HepG2 (cell line): ENCODE data around the gene RAB35. TPM values are rescaled to one million over a fixed set of nuclear protein-coding genes. Genes with fewer than 3 reads are reported as not detected.

ENCODE experiments used
- ATAC-seq: fragments of 200-7000 bp; cut with Tn5 transposase; 3 replicates; pipeline ENCODE4 v1.9.1; 2020; ENCODE audit warnings: mild to moderate bottlenecking, moderate library complexity
- BruUV-seq: library from RNA; stranded (reverse); fragments of 400-500 nt; replicated peaks from 2 replicates; lab custom pipeline; 2021; lab: Mats Ljungman, UMichigan
- CTCF ChIA-PET: fragments of 300-600 bp; formaldehyde crosslinking; extraction: SDS; loops from one replicate; lab custom pipeline; 2021; ENCODE audit warnings: low total read pairs, inconsistent platforms, low intra/inter-chr PET ratio; lab: Yijun Ruan, JAX
- POLR2A ChIA-PET: fragments of 350-600 bp; sonication (Branson Sonifier 250); formaldehyde crosslinking; loops from one replicate; lab custom pipeline; 2020; ENCODE audit warnings: antibody characterized with exemption, inconsistent platforms; lab: Yijun Ruan, JAX
- DNase-seq: peaks from one replicate; pipeline ENCODE4 v3.0.0-alpha.2; 2015; ENCODE audit warnings: low spot score
- FAIRE-seq: peaks from 3 replicates; lab custom pipeline; 2011; peaks lifted over from hg19 to GRCh38; lab: Jason Lieb, UNC
- H2AFZ ChIP-seq: one replicate; pipeline ENCODE4 v1.6.1; 2011; ENCODE audit warnings: low read length, inconsistent platforms
- H3K27ac ChIP-seq: fragments of 300-600 bp; 3 replicates; pipeline ENCODE4 v1.8.0; 2011; ENCODE audit warnings: mixed run types, mild to moderate bottlenecking, mixed read lengths, low read length, inconsistent platforms; ENCODE audit not compliant: insufficient read depth; ENCODE audit errors: extremely low read length
- H3K27me3 ChIP-seq, 2 experiments: fragments of 200-600 bp in 1 of 2; 2 replicates in 1 of 2; 3 replicates in 1 of 2; pipeline versions ENCODE4 v1.6.0 to v1.8.0; 2011; ENCODE audit warnings: low read length in 2 of 2, mild to moderate bottlenecking in 2 of 2, moderate library complexity in 2 of 2, inconsistent platforms in 1 of 2; ENCODE audit not compliant: insufficient read depth in 2 of 2, control insufficient read depth in 1 of 2
- H3K36me3 ChIP-seq, 2 experiments: fragments of 200-600 bp in 1 of 2; replicated peaks in 1 of 2; 2 replicates in 1 of 2; 3 replicates in 1 of 2; pipeline versions ENCODE4 v1.5.1 to v1.8.0; 2011; ENCODE audit warnings: low read length in 2 of 2, inconsistent platforms in 1 of 2; ENCODE audit not compliant: insufficient read depth in 2 of 2, control insufficient read depth in 1 of 2
- H3K4me1 ChIP-seq: 2 replicates; pipeline ENCODE4 v1.5.1; 2012; ENCODE audit warnings: low read length, inconsistent platforms; ENCODE audit not compliant: insufficient read depth
- H3K4me2 ChIP-seq: 2 replicates; pipeline ENCODE4 v1.6.0; 2011; ENCODE audit warnings: low read depth, low read length, inconsistent platforms
- H3K4me3 ChIP-seq, 3 experiments: fragments of 200-600 bp in 1 of 3; sonication (generic), shearing (Covaris generic) in 1 of 3; replicated peaks in 1 of 3; 2 replicates each; pipeline ENCODE4 v1.5.1; 2011 to 2016; ENCODE audit warnings: low read length in 3 of 3, inconsistent platforms in 2 of 3, low read depth in 2 of 3, mild to moderate bottlenecking in 2 of 3, control low read depth in 1 of 3, mixed read lengths in 1 of 3; ENCODE audit not compliant: insufficient read depth in 1 of 3
- H3K79me2 ChIP-seq: one replicate; pipeline ENCODE4 v1.6.1; 2011; ENCODE audit warnings: low read length, inconsistent platforms; ENCODE audit not compliant: insufficient read depth
- H3K9ac ChIP-seq: 2 replicates; pipeline ENCODE4 v1.6.0; 2011; ENCODE audit warnings: mild to moderate bottlenecking, low read depth, low read length, inconsistent platforms; ENCODE audit not compliant: insufficient read depth
- H3K9me3 ChIP-seq: 2 replicates; pipeline ENCODE4 v1.5.1; 2012; ENCODE audit warnings: mild to moderate bottlenecking, low read length
- H4K20me1 ChIP-seq: 2 replicates; pipeline ENCODE4 v1.6.0; 2011; ENCODE audit warnings: inconsistent platforms, mild to moderate bottlenecking, low read length, moderate library complexity; ENCODE audit not compliant: insufficient read depth
- HOXA3 ChIP-seq: sonication (generic); formaldehyde crosslinking; IDR thresholded peaks from 2 replicates; pipeline ENCODE4 v1.5.0; 2020; ENCODE audit warnings: missing genetic modification reagents
- MAX ChIP-seq: IDR thresholded peaks from 2 replicates; pipeline ENCODE4 v1.6.1; 2012; ENCODE audit warnings: inconsistent platforms
- NFE2L2 ChIP-seq: fragments of 150-350 bp; IDR thresholded peaks from 2 replicates; pipeline ENCODE4 v1.6.1; 2014; ENCODE audit warnings: low read length
- SRSF9 ChIP-seq: fragments of 200-400 bp; formaldehyde crosslinking; IDR thresholded peaks from 2 replicates; pipeline ENCODE4 v1.6.1; 2018; ENCODE audit warnings: borderline replicate concordance, mild to moderate bottlenecking, low read depth, low read length; ENCODE audit not compliant: insufficient read depth, poor library complexity, severe bottlenecking
- TEAD3 ChIP-seq: optimal IDR thresholded peaks from 2 replicates; pipeline ENCODE3; 2016; ENCODE audit warnings: borderline replicate concordance
- ZBTB26 ChIP-seq: IDR thresholded peaks from 2 replicates; pipeline ENCODE4 v1.6.1; 2016; ENCODE audit warnings: missing compliant biosample characterization, missing genetic modification reagents, borderline replicate concordance
- ZNF274 ChIP-seq: sonication (generic); formaldehyde crosslinking; IDR thresholded peaks from 2 replicates; pipeline ENCODE4 v1.5.1; 2020; ENCODE audit warnings: mild to moderate bottlenecking, missing genetic modification reagents
- ZSCAN22 ChIP-seq: sonication (generic); formaldehyde crosslinking; IDR thresholded peaks from 2 replicates; pipeline ENCODE4 v1.4.0; 2020; ENCODE audit warnings: mild to moderate bottlenecking, missing genetic modification reagents
- WGBS: methylation state at CpG from one replicate; pipeline ENCODE4 v1.1.6; 2017; ENCODE audit warnings: low lambda C conversion rate; 5-methylcytosine and 5-hydroxymethylcytosine counted together
- in situ Hi-C: cut with HindIII; loops from 2 replicates; pipeline ENCODE4 v1.10.0; 2017; ENCODE audit warnings: low pct_unique_long_range_greater_than_20kb; ENCODE audit not compliant: extremely low pct_ligation_motif_present
- intact Hi-C: fragments of 100-400 bp; cut with micrococcal nuclease; formaldehyde crosslinking; loops from one replicate; pipeline ENCODE4 v1.10.0; 2022; ENCODE audit not compliant: unreplicated experiment
- polyA plus RNA-seq, 8 experiments: library from polyadenylated mRNA; depleted of rRNA in 3 of 8; stranded (reverse) in 7 of 8; unstranded in 1 of 8; fragments of >200 nt; fragmentation: Illumina TruSeq in 4 of 8; extraction: Trizol in 4 of 8; gene quantifications; 2 replicates each; pipeline versions ENCODE4 v1.2.1 to v1.2.3, GENCODE V29; 2011 to 2016; ENCODE audit warnings: low read depth in 4 of 8, missing spikeins in 1 of 8, mixed read lengths in 1 of 8; ENCODE audit not compliant: insufficient read depth in 1 of 8
- total RNA-seq, 5 experiments: library from RNA; depleted of rRNA; stranded (reverse); fragments of >200 nt; fragmentation: Illumina TruSeq; extraction: Trizol; gene quantifications; 2 replicates each; pipeline ENCODE4 v1.2.3, GENCODE V29; 2016; ENCODE audit warnings: low read depth in 1 of 5
- TF ChIP-seq, protein P1 (sequence below): sonication (generic); formaldehyde crosslinking; IDR thresholded peaks from 2 replicates; pipeline ENCODE4 v1.5.0; 2020; ENCODE audit warnings: missing genetic modification reagents

Gene RAB35
- total and polyA plus RNA-seq, 2 of the 13 experiments (the other 11 are each of a cell fraction or from before 2014, with no cell fraction given) = 25.2 to 29.1 TPM

- H3K9ac ChIP-seq = no peak overlapping the region
- no peaks in the 10 kb centered on the region for H3K9me3 ChIP-seq
- in situ Hi-C loops (no loop called here), intact Hi-C loops (no loop called here)
- no peaks in the 10 kb centered on the region for H3K27me3 ChIP-seq
- TF ChIP-seq HOXA3 (CRISPR knock-in tag) (no peak), ZBTB26 (CRISPR knock-in tag) (no peak), NFE2L2 (no peak), ZSCAN22 (CRISPR knock-in tag) (no peak), ZNF274 (no peak), MAX (no peak), SRSF9 (no peak), TEAD3 (no peak)
- TF ChIP-seq, protein P1, sequence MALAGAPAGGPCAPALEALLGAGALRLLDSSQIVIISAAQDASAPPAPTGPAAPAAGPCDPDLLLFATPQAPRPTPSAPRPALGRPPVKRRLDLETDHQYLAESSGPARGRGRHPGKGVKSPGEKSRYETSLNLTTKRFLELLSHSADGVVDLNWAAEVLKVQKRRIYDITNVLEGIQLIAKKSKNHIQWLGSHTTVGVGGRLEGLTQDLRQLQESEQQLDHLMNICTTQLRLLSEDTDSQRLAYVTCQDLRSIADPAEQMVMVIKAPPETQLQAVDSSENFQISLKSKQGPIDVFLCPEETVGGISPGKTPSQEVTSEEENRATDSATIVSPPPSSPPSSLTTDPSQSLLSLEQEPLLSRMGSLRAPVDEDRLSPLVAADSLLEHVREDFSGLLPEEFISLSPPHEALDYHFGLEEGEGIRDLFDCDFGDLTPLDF (CRISPR knock-in tag) = no peak
- no peak for FAIRE-seq
- WGBS = 98% methylated on average over 5 of the region's 6 CpGs
- H3K36me3 ChIP-seq = peaks cover 67 to 93% of the 10 kb centered on the region in 2 experiments
- POLR2A ChIA-PET = no interaction called here
- H2AFZ ChIP-seq = no peak overlapping the region
- no peaks in the 10 kb centered on the region for H3K79me2 ChIP-seq
- no peak for ATAC-seq
- no peaks in the 10 kb centered on the region for H4K20me1 ChIP-seq
- DNase-seq = no peak
- CTCF ChIA-PET = no interaction called here
- H3K4me3 ChIP-seq = no peak overlapping the region
- BruUV-seq = no TSS peak
- H3K4me2 ChIP-seq = no peak overlapping the region
- no peak overlapping the region for H3K27ac ChIP-seq
- H3K4me1 ChIP-seq = no peaks in the 10 kb centered on the region
Observed at GRCh38 chr12:120132863-120133385, 16.4 kb upstream of the RAB35 start.
